Liver (tissue), 3 donors: ENCODE results near the gene GNG7.
"Not testable (repeated sequence)": the region's sequence is repeated elsewhere in the genome, so short reads cannot be mapped to it uniquely, and the experiment has no call there.

Experiments used
- FOXA1 ChIP-seq: IDR thresholded peaks from 2 replicates; pipeline ENCODE4 v1.6.1; 2016; ENCODE audit warnings: antibody characterized with exemption
- HNF4G ChIP-seq: IDR thresholded peaks from 2 replicates; pipeline ENCODE4 v1.6.1; 2016; ENCODE audit warnings: antibody characterized with exemption
- JUND ChIP-seq, 2 donors: IDR thresholded peaks; 2 replicates each; pipeline ENCODE4 v1.6.1; 2016; ENCODE audit warnings: antibody characterized with exemption in 2 of 2
- NR2F2 ChIP-seq: IDR thresholded peaks from 2 replicates; pipeline ENCODE4 v1.6.1; 2016; ENCODE audit warnings: antibody characterized with exemption
- RXRA ChIP-seq, 2 donors: IDR thresholded peaks; 2 replicates each; pipeline ENCODE4 v1.6.1; 2017 to 2018; ENCODE audit warnings: antibody characterized with exemption in 2 of 2, mild to moderate bottlenecking in 1 of 2
- SP1 ChIP-seq: IDR thresholded peaks from 2 replicates; pipeline ENCODE4 v1.6.1; 2018; ENCODE audit warnings: antibody characterized with exemption, mild to moderate bottlenecking
- TAF1 ChIP-seq: conservative IDR thresholded peaks from 2 replicates; pipeline ENCODE4 v1.6.1; 2016; ENCODE audit warnings: antibody characterized with exemption, mild to moderate bottlenecking
- YY1 ChIP-seq: IDR thresholded peaks from 2 replicates; pipeline ENCODE4 v1.6.1; 2016; ENCODE audit warnings: antibody characterized with exemption, mild to moderate bottlenecking
- TF ChIP-seq, protein P1 (sequence below): fragments of 150-350 bp; IDR thresholded peaks from 2 replicates; pipeline ENCODE4 v1.5.1; 2017; ENCODE audit warnings: improper control_type of control experiment, low read depth, low read length; ENCODE audit not compliant: missing input control
- TF ChIP-seq, protein P2 (sequence below): IDR thresholded peaks from 2 replicates; pipeline ENCODE4 v1.6.1; 2016; ENCODE audit warnings: antibody characterized with exemption, mild to moderate bottlenecking
- TF ChIP-seq, protein P3 (sequence below): IDR thresholded peaks from 2 replicates; pipeline ENCODE4 v1.6.1; 2016; ENCODE audit warnings: antibody characterized with exemption
- donor health status: healthy.
- donor health status: healthy.

DNA sequence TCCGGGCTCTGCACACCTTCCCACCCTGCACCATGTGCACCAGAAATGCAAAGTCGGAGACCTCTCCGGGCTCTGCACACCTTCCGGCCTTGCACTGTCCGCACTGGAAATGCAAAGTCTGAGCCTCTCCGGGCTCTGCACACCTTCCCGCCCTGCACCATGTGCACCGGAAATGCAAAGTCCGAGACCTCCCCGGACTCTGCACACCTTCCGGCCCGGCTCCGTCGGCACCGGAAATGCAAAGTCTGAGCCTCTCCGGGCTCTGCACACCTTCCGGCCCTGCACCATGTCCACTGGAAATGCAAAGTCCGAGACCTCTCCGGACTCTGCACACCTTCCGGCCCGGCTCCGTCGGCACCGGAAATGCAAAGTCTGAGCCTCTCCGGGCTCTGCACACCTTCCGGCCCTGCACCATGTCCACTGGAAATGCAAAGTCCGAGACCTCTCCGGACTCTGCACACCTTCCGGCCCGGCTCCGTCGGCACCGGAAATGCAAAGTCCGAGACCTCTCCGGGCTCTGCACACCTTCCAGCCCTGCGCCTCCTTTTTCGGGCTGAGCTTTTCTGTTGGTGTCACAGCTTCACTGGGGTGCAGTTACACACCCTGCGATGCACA, 59.3 kb downstream of the GNG7 start:
- TF ChIP-seq, protein P1, sequence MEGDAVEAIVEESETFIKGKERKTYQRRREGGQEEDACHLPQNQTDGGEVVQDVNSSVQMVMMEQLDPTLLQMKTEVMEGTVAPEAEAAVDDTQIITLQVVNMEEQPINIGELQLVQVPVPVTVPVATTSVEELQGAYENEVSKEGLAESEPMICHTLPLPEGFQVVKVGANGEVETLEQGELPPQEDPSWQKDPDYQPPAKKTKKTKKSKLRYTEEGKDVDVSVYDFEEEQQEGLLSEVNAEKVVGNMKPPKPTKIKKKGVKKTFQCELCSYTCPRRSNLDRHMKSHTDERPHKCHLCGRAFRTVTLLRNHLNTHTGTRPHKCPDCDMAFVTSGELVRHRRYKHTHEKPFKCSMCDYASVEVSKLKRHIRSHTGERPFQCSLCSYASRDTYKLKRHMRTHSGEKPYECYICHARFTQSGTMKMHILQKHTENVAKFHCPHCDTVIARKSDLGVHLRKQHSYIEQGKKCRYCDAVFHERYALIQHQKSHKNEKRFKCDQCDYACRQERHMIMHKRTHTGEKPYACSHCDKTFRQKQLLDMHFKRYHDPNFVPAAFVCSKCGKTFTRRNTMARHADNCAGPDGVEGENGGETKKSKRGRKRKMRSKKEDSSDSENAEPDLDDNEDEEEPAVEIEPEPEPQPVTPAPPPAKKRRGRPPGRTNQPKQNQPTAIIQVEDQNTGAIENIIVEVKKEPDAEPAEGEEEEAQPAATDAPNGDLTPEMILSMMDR = not testable (repeated sequence)
- TF ChIP-seq, protein P2, sequence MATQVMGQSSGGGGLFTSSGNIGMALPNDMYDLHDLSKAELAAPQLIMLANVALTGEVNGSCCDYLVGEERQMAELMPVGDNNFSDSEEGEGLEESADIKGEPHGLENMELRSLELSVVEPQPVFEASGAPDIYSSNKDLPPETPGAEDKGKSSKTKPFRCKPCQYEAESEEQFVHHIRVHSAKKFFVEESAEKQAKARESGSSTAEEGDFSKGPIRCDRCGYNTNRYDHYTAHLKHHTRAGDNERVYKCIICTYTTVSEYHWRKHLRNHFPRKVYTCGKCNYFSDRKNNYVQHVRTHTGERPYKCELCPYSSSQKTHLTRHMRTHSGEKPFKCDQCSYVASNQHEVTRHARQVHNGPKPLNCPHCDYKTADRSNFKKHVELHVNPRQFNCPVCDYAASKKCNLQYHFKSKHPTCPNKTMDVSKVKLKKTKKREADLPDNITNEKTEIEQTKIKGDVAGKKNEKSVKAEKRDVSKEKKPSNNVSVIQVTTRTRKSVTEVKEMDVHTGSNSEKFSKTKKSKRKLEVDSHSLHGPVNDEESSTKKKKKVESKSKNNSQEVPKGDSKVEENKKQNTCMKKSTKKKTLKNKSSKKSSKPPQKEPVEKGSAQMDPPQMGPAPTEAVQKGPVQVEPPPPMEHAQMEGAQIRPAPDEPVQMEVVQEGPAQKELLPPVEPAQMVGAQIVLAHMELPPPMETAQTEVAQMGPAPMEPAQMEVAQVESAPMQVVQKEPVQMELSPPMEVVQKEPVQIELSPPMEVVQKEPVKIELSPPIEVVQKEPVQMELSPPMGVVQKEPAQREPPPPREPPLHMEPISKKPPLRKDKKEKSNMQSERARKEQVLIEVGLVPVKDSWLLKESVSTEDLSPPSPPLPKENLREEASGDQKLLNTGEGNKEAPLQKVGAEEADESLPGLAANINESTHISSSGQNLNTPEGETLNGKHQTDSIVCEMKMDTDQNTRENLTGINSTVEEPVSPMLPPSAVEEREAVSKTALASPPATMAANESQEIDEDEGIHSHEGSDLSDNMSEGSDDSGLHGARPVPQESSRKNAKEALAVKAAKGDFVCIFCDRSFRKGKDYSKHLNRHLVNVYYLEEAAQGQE = not testable (repeated sequence)
- not testable (repeated sequence) for TF ChIP-seq JUND (IDR thresholded peaks at IDR 0.05); TAF1; YY1; SP1; RXRA (IDR thresholded peaks at IDR 0.05); FOXA1; HNF4G; NR2F2
- TF ChIP-seq, protein P3, sequence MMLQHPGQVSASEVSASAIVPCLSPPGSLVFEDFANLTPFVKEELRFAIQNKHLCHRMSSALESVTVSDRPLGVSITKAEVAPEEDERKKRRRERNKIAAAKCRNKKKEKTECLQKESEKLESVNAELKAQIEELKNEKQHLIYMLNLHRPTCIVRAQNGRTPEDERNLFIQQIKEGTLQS = not testable (repeated sequence)
